SU-DHL-6 (cell line): ENCODE data around the gene PTGES2.

Experiments
- H2AFZ ChIP-seq: fragments of 200-600 bp; sonication (generic); 2 replicates; pipeline ENCODE4 v1.6.1; 2014; ENCODE audit warnings: low read depth, mild to moderate bottlenecking, moderate library complexity, mixed read lengths, antibody characterized with exemption, low read length; ENCODE audit not compliant: severe bottlenecking
- H3F3A ChIP-seq: fragments of 200-600 bp; shearing (Covaris generic); 2 replicates; pipeline ENCODE4 v1.6.0; 2016; ENCODE audit warnings: antibody characterized with exemption, mild to moderate bottlenecking; ENCODE audit not compliant: insufficient read depth
- H3K27ac ChIP-seq: fragments of 200-600 bp; sonication (generic); 2 replicates; pipeline ENCODE4 v1.5.1; 2016; ENCODE audit warnings: low read depth, mild to moderate bottlenecking, low read length, moderate library complexity, mixed read lengths
- H3K27me3 ChIP-seq: fragments of 200-600 bp; sonication (generic), shearing (Covaris generic); 2 replicates; pipeline ENCODE4 v1.6.0; 2014; ENCODE audit warnings: mild to moderate bottlenecking, low read length
- H3K36me3 ChIP-seq: fragments of 200-600 bp; sonication (generic); 2 replicates; pipeline ENCODE4 v1.6.1; 2014; ENCODE audit warnings: mild to moderate bottlenecking, low read length, mixed read lengths
- H3K4me2 ChIP-seq: fragments of 300-600, 200-600 bp; shearing (Covaris generic), sonication (generic); 2 replicates; pipeline ENCODE4 v1.6.0; 2014; ENCODE audit warnings: low read length, low read depth, mild to moderate bottlenecking; ENCODE audit not compliant: poor library complexity, severe bottlenecking
- H3K4me3 ChIP-seq: fragments of 200-600 bp; sonication (generic); 2 replicates; pipeline ENCODE4 v1.5.1; 2014; ENCODE audit warnings: antibody characterized with exemption, low read length, mild to moderate bottlenecking, mixed read lengths; ENCODE audit not compliant: insufficient read depth, poor library complexity, severe bottlenecking
- H3K79me2 ChIP-seq: fragments of 200-600 bp; sonication (generic); 2 replicates; pipeline ENCODE4 v1.6.1; 2014; ENCODE audit warnings: mild to moderate bottlenecking, low read length, moderate library complexity; ENCODE audit not compliant: insufficient read depth
- H3K9ac ChIP-seq: fragments of 200-600 bp; sonication (generic); 2 replicates; pipeline ENCODE4 v1.7.0; 2014; ENCODE audit warnings: mild to moderate bottlenecking, low read length
- H3K9me2 ChIP-seq: fragments of 200-600 bp; sonication (generic); replicated peaks from 2 replicates; pipeline ENCODE4 v1.6.1; 2014; ENCODE audit warnings: low read length; ENCODE audit not compliant: insufficient read depth
- H3K9me3 ChIP-seq: fragments of 200-600 bp; sonication (generic); 2 replicates; pipeline ENCODE4 v1.6.1; 2014; ENCODE audit warnings: low read length, mixed read lengths; ENCODE audit not compliant: insufficient read depth
- H4K20me1 ChIP-seq: fragments of 200-600 bp; sonication (generic); 2 replicates; pipeline ENCODE4 v1.6.1; 2014; ENCODE audit warnings: low read depth, mild to moderate bottlenecking, antibody characterized with exemption, low read length, moderate library complexity, mixed read lengths
- CTCF ChIP-seq: fragments of 200-600 bp; sonication (generic); IDR thresholded peaks from one replicate; pipeline ENCODE4 v1.5.1; 2017; ENCODE audit warnings: antibody characterized with exemption, mild to moderate bottlenecking, low read length, moderate library complexity; ENCODE audit not compliant: insufficient read depth, poor library complexity, severe bottlenecking
- EZH2phosphoT487 ChIP-seq: fragments of 200-600 bp; sonication (generic), shearing (Covaris generic); conservative IDR thresholded peaks from 2 replicates; pipeline ENCODE4 v1.6.1; 2018; ENCODE audit warnings: mild to moderate bottlenecking, antibody characterized with exemption, low read length, moderate library complexity, mixed read lengths

PTGES2 gene

GRCh38 chr9:128127990-128128835 is 684 bp upstream of the PTGES2 start:
- TF ChIP-seq EZH2phosphoT487 (no peak), CTCF (no peak)
- no peaks in the 10 kb centered on the region; the same call in 1 of the 2 replicates for H4K20me1 ChIP-seq
- no peaks in the 10 kb centered on the region for H3K36me3 ChIP-seq
- peak overlapping the region; percentile 84 for H3K4me2 ChIP-seq
- no peaks in the 10 kb centered on the region for H3K9me2 ChIP-seq
- H3K9ac ChIP-seq = peak overlapping the region; percentile 92
- peak overlapping the region; percentile 93 for H3K27ac ChIP-seq
- H3K9me3 ChIP-seq = no peaks in the 10 kb centered on the region
- H3F3A ChIP-seq = no peaks in the 10 kb centered on the region
- H3K4me3 ChIP-seq = peak overlapping the region; percentile 91
- H3K79me2 ChIP-seq = peaks cover 20% of the 10 kb centered on the region
- H3K27me3 ChIP-seq = no peaks in the 10 kb centered on the region
- H2AFZ ChIP-seq = peak overlapping the region; percentile 94

GRCh38 chr9:128125580-128126354 is 1.8 kb downstream of the PTGES2 start:
- H3K4me3 ChIP-seq = peak overlapping the region; percentile 91
- peak overlapping the region; percentile 84 for H3K4me2 ChIP-seq
- H3K27me3 ChIP-seq = no peaks in the 10 kb centered on the region
- no peaks in the 10 kb centered on the region for H3K36me3 ChIP-seq
- peak overlapping the region; percentile 92 for H3K9ac ChIP-seq
- H3K27ac ChIP-seq = peak overlapping the region; percentile 23
- no peaks in the 10 kb centered on the region; the same call in 1 of the 2 replicates for H4K20me1 ChIP-seq
- no peak for TF ChIP-seq CTCF
- TF ChIP-seq EZH2phosphoT487 = no peak
- no peaks in the 10 kb centered on the region for H3K9me3 ChIP-seq
- no peak overlapping the region for H2AFZ ChIP-seq
- H3K79me2 ChIP-seq = peaks cover 20% of the 10 kb centered on the region
- H3K9me2 ChIP-seq = no peaks in the 10 kb centered on the region
- no peaks in the 10 kb centered on the region for H3F3A ChIP-seq

GRCh38 chr9:128124873-128125579 is 2.5 kb downstream of the PTGES2 start:
- H2AFZ ChIP-seq = no peak overlapping the region
- peaks cover 20% of the 10 kb centered on the region for H3K79me2 ChIP-seq
- H3K36me3 ChIP-seq = no peaks in the 10 kb centered on the region
- no peaks in the 10 kb centered on the region for H3K9me2 ChIP-seq
- H3K4me3 ChIP-seq = no peak overlapping the region
- H3K9me3 ChIP-seq = no peaks in the 10 kb centered on the region
- H4K20me1 ChIP-seq = no peaks in the 10 kb centered on the region; the same call in 1 of the 2 replicates
- no peak overlapping the region for H3K27ac ChIP-seq
- TF ChIP-seq EZH2phosphoT487 (no peak), CTCF (peak; percentile 88)
- no peak overlapping the region for H3K9ac ChIP-seq
- H3F3A ChIP-seq = no peaks in the 10 kb centered on the region
- H3K4me2 ChIP-seq = no peak overlapping the region
- H3K27me3 ChIP-seq = no peaks in the 10 kb centered on the region
